ENCODE results near the gene SRCIN1. TPM values are rescaled to one million over a fixed set of nuclear protein-coding genes. Genes with fewer than 3 reads are reported as not detected.

The SRCIN1 gene
- total RNA-seq, 1 donor from 2014 or later: not detected

DNA sequence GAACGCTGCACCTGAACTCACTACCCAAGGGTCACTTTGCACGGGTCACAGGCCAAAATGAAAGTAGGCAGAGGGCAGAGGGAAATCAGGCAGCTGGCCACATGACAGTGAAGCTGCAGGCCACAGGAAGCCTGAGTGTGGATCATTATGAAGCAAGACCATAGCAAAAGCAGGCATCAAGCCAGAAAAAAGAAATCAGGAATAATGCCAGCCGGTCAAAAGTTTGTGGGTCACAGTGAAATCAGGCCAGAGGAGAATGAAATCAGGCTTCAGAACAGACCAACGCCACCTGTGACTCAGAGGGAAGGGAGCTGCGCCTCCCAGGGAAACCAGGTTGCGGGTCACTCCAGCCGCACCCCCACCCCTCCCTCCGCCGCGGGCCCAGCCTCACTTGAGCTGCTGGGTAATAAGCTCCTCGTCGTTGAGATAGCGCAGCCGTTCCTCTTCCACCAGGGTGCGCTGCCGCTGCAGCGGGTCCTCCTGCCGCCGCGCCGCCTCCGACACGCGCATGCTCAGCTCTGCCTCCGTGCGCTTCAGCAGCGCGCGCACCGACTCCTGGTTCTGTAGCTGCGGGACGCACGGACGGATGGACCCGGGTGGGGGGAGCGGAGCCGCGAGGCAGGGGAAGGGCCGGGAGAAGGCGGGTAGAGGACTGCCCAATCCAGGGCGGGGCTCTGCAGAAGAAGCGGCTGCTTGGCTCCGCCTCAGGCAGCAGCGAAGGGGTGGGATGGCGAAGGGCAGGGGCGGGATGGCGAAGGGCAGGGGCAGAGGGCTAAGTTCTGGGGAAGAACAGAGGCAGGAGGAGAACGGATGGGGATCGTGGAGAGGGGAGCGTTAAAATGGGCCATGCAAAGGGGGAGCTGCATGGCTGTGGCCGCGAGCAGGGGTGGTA, 47.7 kb downstream of the SRCIN1 start:
- peak; percentile 67 to 93 for DNase-seq (ENCODE audit: low spot score in 2 of 2)
- TF ChIP-seq, protein P1, sequence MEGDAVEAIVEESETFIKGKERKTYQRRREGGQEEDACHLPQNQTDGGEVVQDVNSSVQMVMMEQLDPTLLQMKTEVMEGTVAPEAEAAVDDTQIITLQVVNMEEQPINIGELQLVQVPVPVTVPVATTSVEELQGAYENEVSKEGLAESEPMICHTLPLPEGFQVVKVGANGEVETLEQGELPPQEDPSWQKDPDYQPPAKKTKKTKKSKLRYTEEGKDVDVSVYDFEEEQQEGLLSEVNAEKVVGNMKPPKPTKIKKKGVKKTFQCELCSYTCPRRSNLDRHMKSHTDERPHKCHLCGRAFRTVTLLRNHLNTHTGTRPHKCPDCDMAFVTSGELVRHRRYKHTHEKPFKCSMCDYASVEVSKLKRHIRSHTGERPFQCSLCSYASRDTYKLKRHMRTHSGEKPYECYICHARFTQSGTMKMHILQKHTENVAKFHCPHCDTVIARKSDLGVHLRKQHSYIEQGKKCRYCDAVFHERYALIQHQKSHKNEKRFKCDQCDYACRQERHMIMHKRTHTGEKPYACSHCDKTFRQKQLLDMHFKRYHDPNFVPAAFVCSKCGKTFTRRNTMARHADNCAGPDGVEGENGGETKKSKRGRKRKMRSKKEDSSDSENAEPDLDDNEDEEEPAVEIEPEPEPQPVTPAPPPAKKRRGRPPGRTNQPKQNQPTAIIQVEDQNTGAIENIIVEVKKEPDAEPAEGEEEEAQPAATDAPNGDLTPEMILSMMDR (IDR thresholded peaks at IDR 0.05): peak; percentile 86 to 92 (median 90)
- H3K27ac ChIP-seq: no peak overlapping the region
- intact Hi-C loops (cut with DNase I): loop anchor here (1.0 kb wide), 2 partner anchors 26 to 109 kb away; no protein-coding TSS in a partner anchor
- H3K36me3 ChIP-seq: no peaks in the 10 kb centered on the region
- no peaks in the 10 kb centered on the region for H3K9me3 ChIP-seq
- H3K27me3 ChIP-seq: peaks cover 39% of the 10 kb centered on the region
- peak overlapping the region; percentile 35 to 58 for H3K4me3 ChIP-seq
- H3K4me1 ChIP-seq: peaks cover 7 to 14% of the 10 kb centered on the region in 2 donors

DNA sequence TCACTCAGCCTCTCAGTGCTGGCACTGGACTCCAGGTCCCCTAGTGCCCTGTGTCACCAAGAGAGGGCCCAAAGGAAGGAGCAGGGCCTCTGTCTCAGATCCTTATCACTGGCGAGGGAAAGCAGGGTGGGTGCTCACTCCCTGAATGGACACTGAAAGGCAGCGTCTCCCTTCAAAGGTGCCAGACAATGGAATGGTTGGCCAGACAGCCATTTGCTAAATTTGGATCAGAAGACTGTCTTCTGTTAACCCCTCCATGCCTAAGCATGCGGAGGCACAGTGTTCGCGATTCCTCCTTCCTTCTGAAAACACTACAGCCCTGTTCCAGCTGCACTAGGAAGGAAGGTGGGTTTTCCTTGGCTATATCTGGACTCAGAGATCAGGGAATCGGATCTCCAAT, 48.4 kb downstream of the SRCIN1 start:
- intact Hi-C loops (cut with DNase I): no loop called here
- Histone ChIP-seq H3K4me3 (peak overlapping the region in 1 of 2 donors; percentile 58), H3K36me3 (no peaks in the 10 kb centered on the region)

GRCh38 chr17:38556239-38556638, 49.5 kb downstream of the SRCIN1 start:
- TF ChIP-seq, protein P1 (IDR thresholded peaks at IDR 0.05): no peak
- H3K27ac ChIP-seq: no peak overlapping the region
- H3K4me1 ChIP-seq: peaks cover 7 to 14% of the 10 kb centered on the region in 2 donors
- H3K36me3 ChIP-seq: no peaks in the 10 kb centered on the region
- DNase-seq (ENCODE audit: low spot score in 2 of 2): no peak
- H3K27me3 ChIP-seq: peaks cover 21% of the 10 kb centered on the region
- no peak overlapping the region for H3K4me3 ChIP-seq
- H3K9me3 ChIP-seq: no peaks in the 10 kb centered on the region
- intact Hi-C loops (cut with DNase I): no loop called here

More for the DNA sequence above, 48.4 kb downstream of the SRCIN1 start:
- Histone ChIP-seq H3K9me3 (no peaks in the 10 kb centered on the region), H3K27ac (no peak overlapping the region), H3K4me1 (peaks cover 7 to 14% of the 10 kb centered on the region in 2 donors), H3K27me3 (peaks cover 32% of the 10 kb centered on the region)
- TF ChIP-seq, protein P1 (IDR thresholded peaks at IDR 0.05): no peak
- DNase-seq (ENCODE audit: low spot score in 2 of 2): no peak

DNA sequence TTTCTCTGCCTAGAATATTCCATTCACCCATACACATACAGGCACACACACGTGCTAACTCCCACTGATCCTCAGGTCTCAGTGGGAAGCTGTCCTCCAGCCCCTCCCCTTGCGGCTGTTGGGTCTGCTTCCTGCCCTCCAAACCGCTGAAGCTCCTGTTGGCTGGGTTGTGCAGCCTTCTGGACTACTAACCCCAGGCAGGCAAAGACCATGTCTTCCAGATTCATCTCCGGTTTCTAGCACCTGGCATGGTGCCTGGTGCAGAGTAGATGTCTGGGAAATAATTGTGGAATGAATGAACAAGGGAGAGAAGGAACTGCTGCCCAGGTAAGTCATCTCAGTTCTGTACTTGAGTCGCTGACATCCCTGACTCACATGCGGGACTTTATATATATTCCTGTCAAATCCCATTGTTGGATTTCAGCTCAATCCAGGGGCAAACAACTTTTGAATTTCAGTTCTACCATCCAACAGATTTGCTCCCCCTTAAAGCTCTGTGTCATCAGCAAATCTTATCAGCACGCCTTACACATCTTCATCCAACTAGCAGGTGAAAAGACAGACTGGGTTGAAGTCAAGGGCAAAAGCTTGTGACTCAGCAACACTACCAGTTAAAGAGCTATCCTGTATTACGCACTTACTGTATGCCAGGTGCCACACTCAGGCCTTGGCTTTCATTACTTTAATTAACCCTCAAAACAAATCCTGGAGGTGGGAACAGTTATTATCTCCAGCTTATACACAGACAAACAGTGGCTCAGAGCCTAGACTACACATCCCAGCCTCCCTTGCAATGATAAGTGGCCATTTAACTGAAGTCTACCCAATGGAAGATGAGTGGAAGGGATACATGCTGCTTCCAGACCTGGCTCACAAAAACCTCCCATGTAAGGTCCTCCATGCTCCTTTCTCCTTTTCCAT, 51.1 kb downstream of the SRCIN1 start:
- Histone ChIP-seq H3K4me3 (no peak overlapping the region), H3K36me3 (no peaks in the 10 kb centered on the region), H3K27ac (no peak overlapping the region), H3K27me3 (peaks cover 5% of the 10 kb centered on the region), H3K4me1 (peaks cover 7 to 14% of the 10 kb centered on the region in 2 donors), H3K9me3 (no peaks in the 10 kb centered on the region)
- DNase-seq (ENCODE audit: low spot score in 2 of 2): no peak
- TF ChIP-seq, protein P1 (IDR thresholded peaks at IDR 0.05): no peak
- intact Hi-C loops (cut with DNase I): no loop called here

GRCh38 chr17:38552343-38552742, 53.4 kb downstream of the SRCIN1 start:
- peaks cover 4% of the 10 kb centered on the region for H3K27me3 ChIP-seq
- no peak overlapping the region for H3K4me3 ChIP-seq
- TF ChIP-seq, protein P1 (IDR thresholded peaks at IDR 0.05): no peak
- no peak overlapping the region for H3K27ac ChIP-seq
- intact Hi-C loops (cut with DNase I): no loop called here
- H3K4me1 ChIP-seq: peaks cover 0 to 1% of the 10 kb centered on the region in 2 donors
- no peaks in the 10 kb centered on the region for H3K36me3 ChIP-seq
- DNase-seq (ENCODE audit: low spot score in 2 of 2): no peak
- H3K9me3 ChIP-seq: no peaks in the 10 kb centered on the region
